Left lung (tissue), 10 donors: ENCODE data around the gene UCN. TPM values are rescaled to one million over a fixed set of nuclear protein-coding genes. Genes with fewer than 3 reads are reported as not detected.
A peak's percentile ranks its signal among the peaks of the same experiment; 100 is the strongest.
"Not testable (repeated sequence)": the region's sequence is repeated elsewhere in the genome, so short reads cannot be mapped to it uniquely, and the experiment has no call there.

ENCODE experiments used
- ATAC-seq: fragments of 200-7000 bp; cut with Tn5 transposase; one replicate; pipeline ENCODE4 v1.9.1; 2020; ENCODE audit warnings: moderate library complexity
- DNase-seq, 4 donors: peaks; one replicate each; pipeline ENCODE4 v3.0.0-alpha.2; 2013 to 2020
- H3K27ac ChIP-seq, 2 donors: fragments of 200-600 bp; sonication (generic) in 1 of 2; one replicate each; pipeline versions ENCODE4 v1.5.0 to v1.8.0; 2020 to 2021
- H3K27me3 ChIP-seq, 2 donors: fragments of 200-600 bp; sonication (generic) in 1 of 2; one replicate each; pipeline versions ENCODE4 v1.5.0 to v1.8.0; 2020 to 2021
- H3K36me3 ChIP-seq, 2 donors: fragments of 200-600 bp; sonication (generic) in 1 of 2; one replicate each; pipeline versions ENCODE4 v1.5.0 to v1.8.0; 2020 to 2021
- H3K4me1 ChIP-seq, 2 donors: fragments of 200-600 bp; one replicate each; pipeline ENCODE4 v1.8.0; 2021
- H3K4me3 ChIP-seq, 2 donors: fragments of 200-600 bp; sonication (generic) in 1 of 2; one replicate each; pipeline versions ENCODE4 v1.5.0 to v1.8.0; 2020 to 2021; ENCODE audit warnings: mild to moderate bottlenecking in 1 of 2
- H3K9me3 ChIP-seq, 2 donors: fragments of 200-600 bp; sonication (generic) in 1 of 2; one replicate each; pipeline versions ENCODE4 v1.5.0 to v1.8.0; 2020 to 2021
- CTCF ChIP-seq, 2 donors: fragments of 200-600 bp; sonication (generic) in 1 of 2; IDR thresholded peaks; one replicate each; pipeline versions ENCODE4 v1.5.0 to v1.8.0; 2021; ENCODE audit warnings: antibody characterized with exemption in 2 of 2
- intact Hi-C, 2 donors: fragments of 100-400 bp; cut with DNase I; formaldehyde crosslinking; loops; one replicate each; pipeline versions ENCODE4 v1.11.2 to v1.14.2; 2022
- polyA plus RNA-seq, 6 donors: library from polyadenylated mRNA; unstranded; fragments of 120-200 nt; gene quantifications; one replicate each; pipeline ENCODE4 v1.2.1, GENCODE V29; 2013; ENCODE audit not compliant: insufficient read length in 6 of 6
- total RNA-seq, 2 donors: library from RNA; stranded (reverse); fragmentation: NEBNext Ultra II Directional; extraction: Animal tissue kit (Norgen Biotek cat#: 25700); gene quantifications; one replicate each; pipeline ENCODE4 v1.2.1, GENCODE V29; 2021
- donor health status: DM: no; HTN: yes; CAD: no.
- donor health status: DM: no; HTN: no; CAD: no.

The UCN gene
- total and polyA plus RNA-seq, 8 donors: 1.3 to 2.6 (median 1.8) TPM

DNA sequence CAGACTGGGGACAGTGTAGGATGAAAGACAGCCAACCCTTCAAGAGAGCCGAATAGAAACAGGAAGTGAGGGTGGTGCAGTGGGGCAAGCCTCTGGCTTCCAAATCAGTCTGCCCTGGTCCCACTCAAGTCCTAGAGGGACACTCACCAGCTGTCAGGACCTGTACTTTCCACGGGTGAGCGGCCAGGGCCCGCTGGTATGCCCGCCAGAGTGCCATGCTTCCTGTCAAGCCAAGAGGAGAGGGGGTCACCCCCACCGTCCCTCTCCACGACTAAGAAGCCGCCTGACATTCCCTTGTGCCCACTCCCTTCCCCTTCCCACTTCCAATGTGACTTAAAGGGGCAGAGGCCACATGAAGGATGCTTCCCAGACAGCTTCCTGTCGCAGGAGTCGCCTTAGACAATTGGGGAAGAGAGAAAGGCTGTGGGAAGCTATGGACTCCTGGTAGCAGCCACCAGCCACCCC lies 14.1 kb upstream of the UCN start:
- intact Hi-C loops: no loop called here

GRCh38 chr2:27320958-27321543 lies 12.8 kb upstream of the UCN start:
- H3K4me1 ChIP-seq: peaks cover 14 to 38% of the 10 kb centered on the region in 2 donors
- intact Hi-C loops: no loop called here
- peak in 1 of 2 donors; percentile 34 for TF ChIP-seq CTCF (IDR thresholded peaks at IDR 0.05)
- ATAC-seq: peak; percentile 71
- peak in 2 of 4 donors; percentile 83 for DNase-seq
- H3K4me3 ChIP-seq: no peak overlapping the region
- peak overlapping the region in 1 of 2 donors; percentile 39 for H3K27ac ChIP-seq
- no peaks in the 10 kb centered on the region for H3K9me3 ChIP-seq
- H3K36me3 ChIP-seq: peaks cover 0 to 19% of the 10 kb centered on the region in 2 donors
- H3K27me3 ChIP-seq: no peaks in the 10 kb centered on the region

More for the DNA sequence above, 14.1 kb upstream of the UCN start:
- Histone ChIP-seq H3K36me3 (peaks cover 0 to 21% of the 10 kb centered on the region in 2 donors), H3K4me1 (peaks cover 14 to 34% of the 10 kb centered on the region in 2 donors), H3K9me3 (no peaks in the 10 kb centered on the region), H3K27ac (peak overlapping the region; percentile 89 to 94), H3K27me3 (no peaks in the 10 kb centered on the region), H3K4me3 (peak overlapping the region; percentile 62 to 81)
- TF ChIP-seq CTCF (IDR thresholded peaks at IDR 0.05): no peak
- DNase-seq (no peak), ATAC-seq (peak; percentile 23)

GRCh38 chr2:27319839-27320238 lies 11.6 kb upstream of the UCN start:
- Histone ChIP-seq H3K36me3 (peaks cover 0 to 20% of the 10 kb centered on the region in 2 donors), H3K4me1 (peaks cover 14 to 38% of the 10 kb centered on the region in 2 donors)
- H3K9me3 ChIP-seq, ATAC-seq, DNase-seq, H3K27ac ChIP-seq, H3K27me3 ChIP-seq, intact Hi-C loops, H3K4me3 ChIP-seq: not testable (repeated sequence)

DNA sequence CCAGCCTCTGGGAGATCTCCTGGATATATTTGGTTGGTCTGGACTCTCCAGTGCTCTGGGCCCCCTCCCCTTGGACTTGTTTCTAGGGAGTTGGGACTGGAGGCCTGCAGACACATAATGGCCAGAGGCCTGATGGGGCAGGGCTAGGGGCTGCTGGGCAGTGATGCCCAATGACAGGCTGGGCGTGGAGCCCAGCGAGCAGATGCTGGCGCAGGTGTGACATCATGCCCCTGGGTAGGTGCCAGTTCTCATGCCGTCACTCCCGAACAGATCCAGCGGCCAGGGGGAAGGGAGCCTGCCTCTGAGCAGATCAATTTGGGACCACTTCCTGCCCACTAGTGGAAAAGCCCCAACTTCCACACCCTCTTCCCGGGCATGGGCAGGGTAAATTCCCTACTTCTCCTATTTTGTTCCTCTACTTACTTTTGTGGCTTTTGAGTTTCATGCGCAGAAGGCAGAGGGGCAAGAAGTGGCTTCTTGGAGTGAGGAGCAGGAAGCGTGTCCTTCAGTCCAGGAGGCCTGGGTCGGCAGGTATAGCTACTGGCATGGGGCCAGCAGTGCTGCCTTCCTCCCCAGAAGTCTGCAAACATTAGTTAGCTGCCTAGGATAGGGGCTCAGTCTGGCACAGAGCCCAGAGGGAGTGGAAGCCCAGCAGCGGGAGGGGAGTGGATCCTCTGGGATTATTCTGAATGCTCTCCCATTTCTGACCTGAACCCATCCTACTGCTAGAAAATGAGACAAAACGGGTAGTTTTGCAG lies 8.6 kb upstream of the UCN start:
- no peak for ATAC-seq
- H3K9me3 ChIP-seq: no peaks in the 10 kb centered on the region
- no peak for TF ChIP-seq CTCF (IDR thresholded peaks at IDR 0.05)
- H3K4me3 ChIP-seq: no peak overlapping the region
- intact Hi-C loops: no loop called here
- no peaks in the 10 kb centered on the region for H3K27me3 ChIP-seq
- DNase-seq: peak in 1 of 4 donors; percentile 60
- no peak overlapping the region for H3K27ac ChIP-seq
- H3K36me3 ChIP-seq: peaks cover 0 to 27% of the 10 kb centered on the region in 2 donors
- H3K4me1 ChIP-seq: peaks cover 2 to 20% of the 10 kb centered on the region in 2 donors

GRCh38 chr2:27315122-27315521 lies 6.9 kb upstream of the UCN start:
- no peak for ATAC-seq
- H3K4me3 ChIP-seq: no peak overlapping the region
- H3K9me3 ChIP-seq: no peaks in the 10 kb centered on the region
- peak in 1 of 4 donors; percentile 23 for DNase-seq
- no peak for TF ChIP-seq CTCF (IDR thresholded peaks at IDR 0.05)
- no peak overlapping the region for H3K27ac ChIP-seq
- H3K36me3 ChIP-seq: peaks cover 0 to 42% of the 10 kb centered on the region in 2 donors
- intact Hi-C loops: no loop called here
- H3K27me3 ChIP-seq: no peaks in the 10 kb centered on the region
- peaks cover 0 to 5% of the 10 kb centered on the region in 2 donors for H3K4me1 ChIP-seq
